LoVo (cell line): ENCODE results near the gene XYLB.

ENCODE experiments used
- DNase-seq: peaks from one replicate; pipeline ENCODE4 v3.0.0-alpha.2; 2016; ENCODE audit warnings: low spot score

The XYLB gene

DNA sequence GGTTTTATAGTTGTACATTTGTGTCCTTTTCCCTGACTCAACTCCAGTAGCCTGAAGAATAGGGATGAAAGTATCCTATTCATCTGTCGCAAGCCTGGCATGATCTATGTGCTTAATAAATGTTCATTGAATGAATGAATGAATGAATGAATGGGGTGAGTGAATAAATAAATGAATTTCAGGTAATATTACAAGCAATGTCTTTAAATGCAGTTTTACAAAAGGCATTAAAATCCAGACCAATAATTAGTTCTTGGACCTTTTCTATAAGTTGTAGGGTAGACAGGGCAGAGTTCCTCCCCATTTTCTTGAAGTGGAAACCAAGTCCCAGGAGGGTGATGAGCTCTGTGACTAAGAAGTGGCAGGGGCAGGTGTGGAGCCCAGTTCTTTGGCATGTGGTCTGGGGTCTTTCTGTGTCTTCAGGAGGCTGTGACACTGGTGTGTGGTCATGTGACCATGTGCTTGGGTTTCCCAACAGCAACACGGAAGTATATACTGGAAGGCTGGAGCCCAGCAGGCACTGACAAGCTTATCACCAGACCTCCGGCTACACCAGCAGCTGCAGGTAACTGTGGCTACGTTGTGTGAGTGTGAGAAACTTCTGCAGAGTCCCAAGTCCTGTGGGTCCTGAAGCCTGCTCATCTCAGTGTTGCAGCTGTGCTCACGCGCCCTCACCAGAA lies 18.3 kb downstream of the XYLB start:
- DNase-seq = no peak

DNA sequence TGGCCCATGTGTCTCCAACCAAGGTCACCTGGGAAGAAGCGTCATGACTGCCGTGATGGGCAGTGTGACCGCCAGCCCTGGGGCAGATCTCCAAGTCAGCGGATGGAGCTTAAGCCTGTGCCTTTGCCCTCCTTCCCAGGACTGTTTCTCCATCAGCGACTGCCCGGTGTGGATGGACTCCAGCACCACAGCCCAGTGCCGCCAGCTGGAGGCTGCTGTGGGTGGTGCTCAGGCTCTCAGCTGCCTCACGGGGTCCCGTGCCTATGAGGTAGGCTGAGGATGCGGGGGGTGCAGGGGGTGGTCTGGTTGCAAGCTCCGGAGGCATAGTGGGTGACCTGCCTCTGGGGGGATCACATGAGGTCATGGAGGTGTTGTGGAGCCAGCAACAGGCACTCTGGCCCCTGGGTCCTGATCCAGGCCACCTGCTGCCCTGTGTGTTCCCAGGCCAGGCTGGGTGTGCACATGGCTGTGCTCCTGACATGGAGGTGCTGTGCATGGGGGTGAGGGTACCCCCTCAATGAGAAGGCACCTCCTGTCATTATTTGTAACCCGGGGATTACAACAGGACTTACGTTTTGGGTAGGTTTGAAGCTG lies 19.0 kb downstream of the XYLB start:
- DNase-seq = no peak

DNA sequence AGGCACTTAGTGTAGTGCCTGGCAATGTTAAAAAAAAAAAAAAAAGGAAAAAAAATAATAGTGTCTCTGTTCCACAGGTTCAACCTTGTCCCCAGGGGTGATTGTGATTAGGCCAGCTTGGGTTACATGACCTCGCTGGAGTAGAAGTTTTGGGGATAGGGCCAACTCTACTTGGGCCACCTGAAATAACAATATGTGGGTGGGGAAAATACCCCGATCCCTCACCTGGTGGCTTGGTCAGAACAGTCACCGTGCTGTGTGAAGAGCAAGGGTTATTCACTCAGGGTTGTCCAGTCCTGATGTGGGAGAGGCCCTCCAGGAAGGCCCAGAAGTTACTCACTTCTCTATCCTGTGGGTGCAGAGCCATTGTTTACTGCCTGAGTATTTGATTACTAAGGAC lies 19.5 kb downstream of the XYLB start:
- no peak for DNase-seq

DNA sequence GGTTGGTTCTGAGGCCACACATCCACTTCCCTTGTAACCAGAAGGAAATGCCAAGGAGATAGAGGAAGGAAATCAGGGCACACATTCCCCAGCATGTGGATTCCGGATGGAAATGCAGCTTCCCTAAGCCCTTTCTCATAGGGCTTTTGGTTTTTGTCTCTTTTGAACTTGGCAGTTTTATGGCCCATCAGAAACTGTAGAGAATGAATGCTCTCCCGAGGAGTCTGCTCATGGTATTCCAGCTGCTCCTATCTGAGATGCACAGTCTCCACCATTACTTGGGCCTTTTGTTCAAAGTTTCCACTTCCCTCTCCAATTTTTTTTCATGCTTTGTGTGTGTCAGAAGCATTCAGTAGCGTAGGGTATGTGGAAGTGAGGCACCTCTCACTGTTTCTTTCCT lies 21.2 kb downstream of the XYLB start:
- no peak for DNase-seq

GRCh38 chr3:38368238-38368637 lies 21.7 kb downstream of the XYLB start:
- DNase-seq = no peak

DNA sequence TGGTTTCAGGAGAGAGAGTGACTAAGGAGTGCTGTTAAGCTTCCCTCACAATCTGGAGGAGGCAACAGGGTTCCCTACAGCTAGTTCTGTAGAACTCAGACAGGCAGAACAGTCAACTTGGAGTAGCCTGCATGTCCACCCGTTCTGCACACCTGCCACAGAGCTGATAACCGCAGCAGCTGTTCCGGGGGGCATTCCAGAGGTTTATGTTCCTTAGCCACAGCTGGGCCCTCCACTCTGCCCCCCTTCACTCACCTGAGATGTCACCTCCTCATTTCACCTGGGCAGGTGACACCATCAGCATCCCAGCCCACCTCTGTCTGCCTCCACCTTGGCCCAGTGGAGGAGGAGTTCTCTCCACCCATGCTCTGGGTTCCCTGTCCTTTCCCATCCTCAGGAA lies 22.6 kb downstream of the XYLB start:
- no peak for DNase-seq

- no peak for DNase-seq
Observed at GRCh38 chr3:38370149-38370548, 23.6 kb downstream of the XYLB start.

- DNase-seq = no peak
Observed at GRCh38 chr3:38370861-38371260, 24.3 kb downstream of the XYLB start.

DNA sequence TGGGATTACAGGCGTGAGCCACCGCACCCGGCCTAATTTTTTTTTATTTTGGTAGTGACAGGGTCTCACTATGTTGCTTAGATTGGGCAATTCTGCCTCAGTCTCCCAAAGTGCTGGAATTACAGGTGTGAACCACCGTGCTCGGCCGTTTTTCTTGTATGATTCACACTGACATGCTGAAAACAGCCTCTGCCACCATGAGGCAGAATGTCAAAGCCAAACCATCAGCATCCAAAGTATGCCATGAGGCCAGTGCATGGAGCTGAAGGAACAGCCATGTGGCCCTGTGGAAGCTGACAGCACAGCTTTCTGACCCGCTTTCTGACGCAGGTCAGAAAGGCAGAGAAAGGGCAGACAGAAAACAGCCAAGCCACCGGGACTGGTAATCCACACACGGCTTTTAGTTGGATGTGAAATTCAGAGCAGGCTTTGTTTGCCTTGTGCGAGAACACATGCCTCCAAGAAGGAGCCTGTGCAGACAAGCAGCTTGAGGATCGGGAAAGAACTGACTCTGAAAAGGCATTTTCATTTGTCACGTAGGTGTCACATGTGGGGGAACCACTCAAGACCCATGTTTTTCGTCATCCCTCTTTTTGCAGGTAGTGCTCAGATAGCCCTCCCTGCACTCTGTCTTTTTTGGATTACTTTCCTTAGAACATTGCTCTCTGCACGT lies 25.1 kb downstream of the XYLB start:
- no peak for DNase-seq

DNA sequence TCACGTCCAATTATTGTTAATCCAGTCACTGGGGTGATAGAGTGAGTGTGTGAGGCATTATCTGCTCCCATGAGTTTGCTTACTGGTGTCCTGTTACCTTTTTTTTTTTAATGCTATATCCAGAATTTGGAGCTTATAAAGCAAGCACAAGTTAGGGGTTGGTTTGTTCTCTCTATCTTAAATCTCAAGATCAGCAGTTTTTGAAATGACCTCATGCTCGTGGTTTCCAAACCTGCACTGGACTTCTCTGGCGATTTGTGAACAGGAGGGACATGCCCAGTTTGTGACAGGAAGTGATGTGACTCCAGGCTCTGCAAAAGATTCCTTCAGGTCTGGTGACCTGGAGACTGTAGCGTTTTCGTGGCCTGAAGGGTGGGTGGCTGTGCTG lies 25.6 kb downstream of the XYLB start:
- DNase-seq = no peak

- DNase-seq = no peak
Observed at GRCh38 chr3:38374221-38374620, 27.6 kb downstream of the XYLB start.

- no peak for DNase-seq
Observed at GRCh38 chr3:38375072-38375471, 28.5 kb downstream of the XYLB start.

DNA sequence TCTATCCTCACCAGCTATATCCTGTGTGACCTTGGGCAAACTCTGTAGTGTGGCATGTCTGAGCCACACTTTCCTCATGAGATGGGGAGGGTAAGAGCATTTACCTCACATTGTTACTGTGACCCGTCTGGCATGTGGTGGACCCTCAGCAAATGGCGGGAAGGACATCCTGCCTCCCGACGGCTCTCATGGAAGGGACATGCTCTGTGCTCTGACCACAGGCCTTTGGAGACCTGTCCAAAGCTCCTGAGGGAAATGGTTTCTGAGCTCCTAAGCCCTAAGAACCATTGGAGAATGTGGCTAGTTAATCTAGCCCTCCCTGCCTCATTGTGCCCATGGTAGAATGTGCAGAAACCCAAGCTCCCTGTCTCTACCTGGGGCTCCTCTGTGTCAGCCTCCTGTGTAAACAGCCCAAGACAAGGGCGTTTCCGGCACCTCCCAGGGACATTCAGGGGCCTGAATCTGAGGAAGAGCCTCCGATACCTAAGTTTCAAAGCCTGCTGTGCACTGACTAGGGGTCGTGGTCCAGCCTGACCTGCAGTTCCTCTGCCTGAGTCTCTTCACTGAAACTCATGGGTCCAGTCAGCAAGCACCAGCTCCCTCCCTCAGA lies 29.0 kb downstream of the XYLB start:
- no peak for DNase-seq

GRCh38 chr3:38376098-38376816 lies 29.7 kb downstream of the XYLB start:
- no peak for DNase-seq

- DNase-seq = no peak
Observed at GRCh38 chr3:38379201-38379770, 32.7 kb downstream of the XYLB start.

DNA sequence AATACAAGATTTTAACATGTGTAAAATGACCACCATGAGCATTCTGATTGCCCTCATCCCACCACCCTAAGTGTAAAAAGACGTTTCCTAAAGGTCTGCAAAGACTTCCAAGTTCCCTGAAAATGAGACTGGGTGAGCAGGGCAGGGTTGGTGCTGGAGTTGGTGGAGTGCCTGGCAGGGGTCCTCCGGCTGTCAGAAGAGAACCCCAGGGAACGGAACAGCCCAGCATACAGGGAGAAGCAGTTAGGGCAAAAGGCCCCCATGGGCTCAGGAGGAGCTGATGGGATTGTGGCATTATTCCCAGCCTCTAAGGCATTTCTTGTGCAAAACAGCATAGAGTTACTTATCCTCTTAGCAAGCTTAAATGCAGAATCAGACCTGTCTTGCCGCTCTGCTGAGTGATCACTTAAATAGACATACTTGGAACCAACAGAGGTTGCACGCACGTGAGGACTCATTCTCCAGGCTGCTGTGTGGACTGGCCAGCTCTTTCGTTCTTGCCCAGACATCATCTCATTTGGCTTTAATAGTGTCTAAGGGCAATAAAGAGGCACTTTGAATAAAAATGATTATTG lies 36.0 kb downstream of the XYLB start:
- no peak for DNase-seq

GRCh38 chr3:38383156-38383875 lies 36.7 kb downstream of the XYLB start:
- no peak for DNase-seq

GRCh38 chr3:38386992-38387750 lies 40.6 kb downstream of the XYLB start:
- DNase-seq = no peak

DNA sequence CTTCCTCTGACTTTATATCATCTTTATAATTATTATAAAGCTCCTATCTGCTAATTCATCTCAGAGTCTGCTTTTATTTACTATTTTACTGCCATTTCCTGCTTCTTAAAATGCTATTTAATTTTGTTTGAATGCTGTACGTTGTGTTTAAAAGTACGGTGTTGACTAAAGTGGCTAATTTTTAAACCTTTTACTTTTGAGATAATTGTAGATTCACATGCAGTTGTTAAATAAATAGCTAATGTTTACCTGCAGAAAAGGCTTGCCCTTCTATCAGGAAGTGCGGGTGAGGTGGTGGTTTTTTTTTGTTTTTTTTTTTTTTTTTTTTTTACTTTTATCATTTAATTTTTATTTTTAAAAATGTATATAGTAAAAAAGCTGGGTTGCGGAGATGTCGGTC lies 41.3 kb downstream of the XYLB start:
- DNase-seq = no peak

DNA sequence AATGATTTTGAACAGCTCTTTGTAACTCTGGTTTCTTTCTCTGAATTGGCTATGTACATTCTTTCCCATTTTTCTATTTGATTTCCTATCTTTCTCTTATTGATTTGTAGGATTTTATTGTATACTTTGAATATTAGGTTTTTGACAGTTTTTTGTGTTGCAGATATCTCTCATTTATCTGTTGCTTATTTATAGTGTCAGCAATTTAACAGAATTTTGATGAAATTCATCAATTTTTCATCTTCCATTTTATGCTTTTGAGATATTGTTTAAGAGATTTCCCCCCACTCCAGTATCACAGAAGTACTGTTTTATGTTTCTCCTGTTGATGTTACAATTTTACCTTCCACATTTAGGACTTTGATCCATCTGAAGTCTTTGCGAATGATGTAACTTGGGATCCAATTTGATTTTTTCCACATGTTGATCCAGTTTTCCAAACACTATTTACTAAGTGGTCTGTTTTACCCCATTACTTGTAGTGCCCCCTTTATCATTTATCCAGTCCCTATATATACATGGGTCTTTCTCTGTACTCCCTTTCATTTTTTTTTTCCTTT lies 46.1 kb downstream of the XYLB start:
- DNase-seq = no peak
